GM19193 (cell line): Measurements from ENCODE around the gene ZKSCAN5.
A peak's percentile ranks its signal among the peaks of the same experiment; 100 is the strongest.

Experiments
- POLR2A ChIP-seq: IDR thresholded peaks from 4 replicates; pipeline ENCODE4 v1.6.1; 2011; ENCODE audit not compliant: insufficient read depth, insufficient read length; ENCODE audit errors: extremely low read depth

ZKSCAN5 gene

GRCh38 chr7:99478464-99479440 lies 25.7 kb upstream of the ZKSCAN5 start:
- TF ChIP-seq POLR2A, result no peak

- TF ChIP-seq POLR2A, result no peak
Observed at GRCh38 chr7:99485094-99485493, 19.4 kb upstream of the ZKSCAN5 start.

GRCh38 chr7:99489235-99489634 lies 15.2 kb upstream of the ZKSCAN5 start:
- TF ChIP-seq POLR2A, result no peak

- TF ChIP-seq POLR2A, result no peak
Observed at GRCh38 chr7:99490878-99491277, 13.6 kb upstream of the ZKSCAN5 start.

- TF ChIP-seq POLR2A, result no peak
Observed at GRCh38 chr7:99493823-99494222, 10.6 kb upstream of the ZKSCAN5 start.

GRCh38 chr7:99497766-99498545 lies 6.5 kb upstream of the ZKSCAN5 start:
- no peak for TF ChIP-seq POLR2A

- TF ChIP-seq POLR2A, result no peak
Observed at GRCh38 chr7:99498546-99498944, 5.9 kb upstream of the ZKSCAN5 start.

- no peak for TF ChIP-seq POLR2A
Observed at GRCh38 chr7:99499371-99499720, 5.1 kb upstream of the ZKSCAN5 start.

- TF ChIP-seq POLR2A, result peak; percentile 85
Observed at GRCh38 chr7:99499721-99500636, 4.5 kb upstream of the ZKSCAN5 start, which contains the start of gene ZNF394. Gene ZNF394 (minus strand): TSS chr7:99500281. CDS start chr7:99500093, 188 bp downstream.

GRCh38 chr7:99500637-99501009 lies 3.8 kb upstream of the ZKSCAN5 start:
- no peak for TF ChIP-seq POLR2A

GRCh38 chr7:99504281-99504602 lies 220 bp upstream of the ZKSCAN5 start:
- TF ChIP-seq POLR2A, result no peak

GRCh38 chr7:99505324-99505662 lies 831 bp downstream of the ZKSCAN5 start:
- TF ChIP-seq POLR2A, result no peak

- no peak for TF ChIP-seq POLR2A
Observed at GRCh38 chr7:99514050-99514449, 9.6 kb downstream of the ZKSCAN5 start.

GRCh38 chr7:99521399-99521798 lies 16.9 kb downstream of the ZKSCAN5 start:
- TF ChIP-seq POLR2A, result no peak
